IPS-NIHi7 (cell line): Measurements from ENCODE around the gene MRFAP1L1.
A peak's percentile ranks its signal among the peaks of the same experiment; 100 is the strongest.

ENCODE experiments used
- DNase-seq: peaks from one replicate; pipeline ENCODE4 v3.0.0; 2012; ENCODE audit warnings: mixed read lengths; ENCODE audit errors: extremely low spot score

The MRFAP1L1 gene

DNA sequence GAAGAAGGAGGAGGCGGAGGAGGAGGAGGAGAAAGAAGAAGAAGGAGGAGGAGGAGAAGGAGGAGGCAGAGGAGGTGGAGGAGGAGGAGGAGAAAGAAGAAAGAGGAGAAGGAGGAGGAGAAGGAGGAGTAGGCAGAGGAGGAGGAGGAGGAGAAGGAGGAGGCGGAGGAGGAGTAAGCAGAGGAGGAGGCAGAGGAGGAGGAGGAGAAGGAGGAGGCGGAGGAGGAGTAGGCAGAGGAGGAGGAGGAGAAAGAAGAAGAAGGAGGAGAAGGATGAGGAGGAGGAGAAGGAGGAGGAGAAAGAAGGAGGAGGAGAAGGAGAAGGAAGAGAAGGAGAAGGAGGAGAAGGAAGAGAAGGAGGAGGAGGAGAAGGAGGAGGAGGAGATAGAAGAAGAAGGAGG, 49.2 kb downstream of the MRFAP1L1 start:
- DNase-seq = no peak

- no peak for DNase-seq
These were observed 49.8 kb downstream of the MRFAP1L1 start for GRCh38 chr4:6659897-6660296.

- DNase-seq = peak; percentile 61
These were observed 51.0 kb downstream of the MRFAP1L1 start for GRCh38 chr4:6658597-6659075.

DNA sequence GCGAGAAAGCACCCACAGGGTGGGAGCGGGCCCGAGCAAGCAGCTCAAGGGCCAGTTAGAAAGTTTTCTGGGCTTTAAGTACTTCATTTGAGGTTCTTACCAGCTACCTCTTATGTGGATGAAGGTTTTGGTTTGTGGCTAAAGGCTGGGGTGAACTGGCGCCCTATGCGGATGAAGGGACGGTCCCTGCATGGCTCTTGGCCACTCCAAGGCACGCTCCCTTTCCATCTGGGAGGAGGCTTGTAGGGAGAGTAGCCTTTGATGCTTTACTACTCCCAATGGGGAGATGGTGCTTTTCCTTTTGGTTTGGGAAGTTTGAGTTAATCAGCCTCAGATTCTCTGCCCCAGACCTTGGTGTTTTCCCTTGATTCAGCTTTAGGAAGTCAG, 51.5 kb downstream of the MRFAP1L1 start:
- no peak for DNase-seq
